ENCODE results near the gene CYTH4. TPM values are rescaled to one million over a fixed set of nuclear protein-coding genes. Genes with fewer than 3 reads are reported as not detected.

The CYTH4 gene
- total RNA-seq, 4 donors from 2014 or later = 1.4 to 13.1 (median 3.0) TPM

- WGBS, 2 donors = 59 to 69% methylated on average over 11 of the region's 11 CpGs
- intact Hi-C loops (cut with DNase I; ENCODE audit: low total_unique reads) = no loop called here
- no peak for DNase-seq (ENCODE audit: low spot score in 2 of 2)
- no peak overlapping the region for H3K4me3 ChIP-seq (ENCODE audit: low read depth, poor library complexity, severe bottlenecking)
- no peak for TF ChIP-seq POLR2A (IDR thresholded peaks at IDR 0.05)
- no peak for TF ChIP-seq CTCF (IDR thresholded peaks at IDR 0.05)
Observed at GRCh38 chr22:37310075-37310606, 27.8 kb downstream of the CYTH4 start.

GRCh38 chr22:37310815-37311595, 28.7 kb downstream of the CYTH4 start:
- no peak overlapping the region for H3K4me3 ChIP-seq (ENCODE audit: low read depth, poor library complexity, severe bottlenecking)
- intact Hi-C loops (cut with DNase I; ENCODE audit: low total_unique reads) = no loop called here
- DNase-seq (ENCODE audit: low spot score in 2 of 2) = peak in 1 of 2 donors; percentile 32
- TF ChIP-seq POLR2A (IDR thresholded peaks at IDR 0.05) (no peak), CTCF (IDR thresholded peaks at IDR 0.05) (no peak)
- WGBS, 2 donors = 87 to 88% methylated on average over 23 to 25 of the region's 25 CpGs

GRCh38 chr22:37311761-37312312, 29.5 kb downstream of the CYTH4 start:
- TF ChIP-seq CTCF (IDR thresholded peaks at IDR 0.05) (no peak), POLR2A (IDR thresholded peaks at IDR 0.05) (no peak)
- intact Hi-C loops (cut with DNase I; ENCODE audit: low total_unique reads) = no loop called here
- no peak for DNase-seq (ENCODE audit: low spot score in 2 of 2)

GRCh38 chr22:37312549-37313183, 30.4 kb downstream of the CYTH4 start:
- H3K4me3 ChIP-seq (ENCODE audit: low read depth, poor library complexity, severe bottlenecking) = no peak overlapping the region
- TF ChIP-seq CTCF (IDR thresholded peaks at IDR 0.05) (no peak), POLR2A (IDR thresholded peaks at IDR 0.05) (no peak)
- 77 to 86% methylated on average over 9 of the region's 9 CpGs for WGBS, 2 donors
- DNase-seq (ENCODE audit: low spot score in 2 of 2) = no peak
- intact Hi-C loops (cut with DNase I; ENCODE audit: low total_unique reads) = no loop called here

More at GRCh38 chr22:37311761-37312312, 29.5 kb downstream of the CYTH4 start:
- no peak overlapping the region for H3K4me3 ChIP-seq (ENCODE audit: low read depth, poor library complexity, severe bottlenecking)
- WGBS, 2 donors = 89 to 92% methylated on average over 16 to 19 of the region's 19 CpGs

- DNase-seq (ENCODE audit: low spot score in 2 of 2) = no peak
- 42 to 57% methylated on average over 24 to 25 of the region's 25 CpGs for WGBS, 2 donors
- H3K4me3 ChIP-seq (ENCODE audit: low read depth, poor library complexity, severe bottlenecking) = no peak overlapping the region
- TF ChIP-seq POLR2A (IDR thresholded peaks at IDR 0.05) = no peak
- TF ChIP-seq CTCF (IDR thresholded peaks at IDR 0.05) = no peak
- intact Hi-C loops (cut with DNase I; ENCODE audit: low total_unique reads) = no loop called here
Observed at GRCh38 chr22:37313376-37314314, 31.3 kb downstream of the CYTH4 start.

All from lower leg skin (tissue), 4 donors.